Esophagus squamous epithelium (tissue), 4 donors: ENCODE results near the gene TMEM108.

Experiments used
- POLR2A ChIP-seq, 4 donors: fragments of 450-650 bp; IDR thresholded peaks; one replicate each; pipeline ENCODE4 v1.6.1; 2017; ENCODE audit warnings: antibody characterized with exemption in 4 of 4, mild to moderate bottlenecking in 4 of 4, moderate library complexity in 3 of 4
- TF ChIP-seq, protein P1 (sequence below), 6 experiments: fragments of 450-650 bp in 4 of 6; fragments of 200-600 bp in 2 of 6; sonication (generic) in 2 of 6; IDR thresholded peaks; one replicate each; pipeline ENCODE4 v1.5.1; 2016 to 2019; ENCODE audit warnings: antibody characterized with exemption in 6 of 6, mild to moderate bottlenecking in 4 of 6, moderate library complexity in 4 of 6

- TF ChIP-seq POLR2A (IDR thresholded peaks at IDR 0.05), result no peak
- TF ChIP-seq, protein P1, sequence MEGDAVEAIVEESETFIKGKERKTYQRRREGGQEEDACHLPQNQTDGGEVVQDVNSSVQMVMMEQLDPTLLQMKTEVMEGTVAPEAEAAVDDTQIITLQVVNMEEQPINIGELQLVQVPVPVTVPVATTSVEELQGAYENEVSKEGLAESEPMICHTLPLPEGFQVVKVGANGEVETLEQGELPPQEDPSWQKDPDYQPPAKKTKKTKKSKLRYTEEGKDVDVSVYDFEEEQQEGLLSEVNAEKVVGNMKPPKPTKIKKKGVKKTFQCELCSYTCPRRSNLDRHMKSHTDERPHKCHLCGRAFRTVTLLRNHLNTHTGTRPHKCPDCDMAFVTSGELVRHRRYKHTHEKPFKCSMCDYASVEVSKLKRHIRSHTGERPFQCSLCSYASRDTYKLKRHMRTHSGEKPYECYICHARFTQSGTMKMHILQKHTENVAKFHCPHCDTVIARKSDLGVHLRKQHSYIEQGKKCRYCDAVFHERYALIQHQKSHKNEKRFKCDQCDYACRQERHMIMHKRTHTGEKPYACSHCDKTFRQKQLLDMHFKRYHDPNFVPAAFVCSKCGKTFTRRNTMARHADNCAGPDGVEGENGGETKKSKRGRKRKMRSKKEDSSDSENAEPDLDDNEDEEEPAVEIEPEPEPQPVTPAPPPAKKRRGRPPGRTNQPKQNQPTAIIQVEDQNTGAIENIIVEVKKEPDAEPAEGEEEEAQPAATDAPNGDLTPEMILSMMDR (IDR thresholded peaks at IDR 0.05), result no peak
Observed at GRCh38 chr3:133113927-133114597, 75.9 kb downstream of the TMEM108 start.
